HTERT RPE-1 (cell line): ENCODE results near the gene TAS2R38.

Experiments used
- in situ Hi-C: fragments of 300-500 bp; cut with MboI; formaldehyde crosslinking; loops from 4 replicates; pipeline ENCODE4 v1.14.3; 2020; ENCODE audit warnings: low sequenced_read_pairs

Gene TAS2R38

DNA sequence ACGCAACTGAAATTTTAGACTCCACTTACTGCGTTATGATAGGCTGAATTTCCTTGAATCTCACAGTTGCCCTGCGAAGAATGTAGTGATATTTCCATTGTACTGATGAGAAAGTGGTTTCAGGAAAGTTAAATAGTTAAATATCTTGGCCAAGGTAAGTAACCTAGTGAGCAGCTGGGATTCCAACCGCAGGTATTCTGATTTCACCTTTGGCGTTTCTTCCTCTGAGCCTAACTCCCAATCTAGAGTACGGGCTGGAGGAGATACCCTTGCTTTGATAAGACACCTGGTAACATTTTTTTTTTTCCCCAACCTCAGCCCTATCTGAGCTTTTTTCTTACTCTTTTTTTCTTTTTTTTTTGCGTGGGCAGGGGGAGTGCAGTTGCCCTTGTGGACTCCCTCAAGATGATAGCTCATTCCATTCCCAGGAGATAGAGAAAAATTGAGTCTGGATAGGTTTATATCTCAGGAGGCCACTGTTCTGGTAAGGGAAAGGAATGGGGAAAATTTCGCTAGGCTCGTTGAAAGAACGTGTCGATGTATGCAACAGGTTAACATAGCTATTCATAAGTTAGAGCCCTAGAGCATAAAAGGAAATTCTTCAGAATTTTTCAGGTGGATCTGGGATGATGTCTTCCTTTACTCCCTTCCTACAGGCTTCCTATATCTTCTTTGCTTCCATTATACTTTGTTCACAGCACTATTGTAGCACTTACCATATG, 3.1 kb upstream of the TAS2R38 start:
- in situ Hi-C loops: no loop called here

DNA sequence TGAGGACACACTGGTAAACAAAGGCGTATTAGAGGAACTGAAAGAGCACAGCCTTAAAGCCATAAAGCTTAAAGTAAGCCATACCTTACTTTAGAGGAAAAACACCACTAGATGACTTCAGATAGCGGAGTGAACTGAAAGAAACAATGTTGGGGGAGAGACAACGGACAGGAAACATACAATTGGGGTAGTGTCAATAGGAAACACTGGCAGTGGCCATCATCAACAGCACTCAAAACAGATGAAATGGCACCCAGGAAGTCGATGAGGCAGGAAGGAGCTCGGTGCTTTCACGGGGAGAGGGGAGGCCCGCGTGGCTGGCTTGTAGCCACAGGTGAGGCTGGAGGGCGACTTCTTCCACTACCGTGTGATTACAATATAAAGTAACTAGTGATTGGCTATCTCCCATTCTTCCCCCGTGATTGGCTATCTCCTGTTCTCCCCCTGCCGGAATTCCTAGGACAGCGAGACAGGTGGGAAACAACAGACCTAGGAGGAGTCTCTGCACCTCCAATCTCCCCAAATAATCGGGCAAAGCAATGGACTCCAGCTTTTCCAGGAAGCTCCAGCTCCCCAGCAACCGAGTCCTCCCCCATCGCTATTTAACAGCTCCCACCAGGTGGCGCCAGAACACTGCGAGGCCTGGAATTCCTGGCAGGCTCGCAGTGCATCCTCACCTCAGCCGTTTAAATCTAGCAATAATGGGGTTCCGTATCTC, 2.4 kb upstream of the TAS2R38 start:
- in situ Hi-C loops: no loop called here

GRCh38 chr7:141974831-141975230, 1.3 kb upstream of the TAS2R38 start:
- in situ Hi-C loops: no loop called here

- in situ Hi-C loops: no loop called here
Observed at GRCh38 chr7:141960687-141961422, 12.7 kb downstream of the TAS2R38 start.

GRCh38 chr7:141956084-141956483, 17.5 kb downstream of the TAS2R38 start:
- in situ Hi-C loops: no loop called here

DNA sequence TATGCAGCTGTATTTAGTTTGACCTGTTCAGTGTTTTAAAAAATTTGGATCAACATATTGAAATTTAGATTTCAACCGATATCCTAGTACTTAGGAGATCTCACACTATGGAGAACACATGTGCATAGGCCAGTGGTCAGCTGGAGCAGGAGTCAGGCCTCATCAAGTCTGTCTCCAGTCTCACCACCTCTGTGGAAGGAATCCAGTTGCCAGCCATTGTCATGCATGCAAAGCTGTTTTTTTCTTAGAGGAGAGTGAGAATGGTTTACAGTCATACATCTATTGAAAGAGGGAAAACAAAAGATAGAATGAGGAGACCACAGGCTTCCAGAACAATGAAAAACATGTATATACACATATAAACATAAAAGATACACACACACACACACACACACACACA, 19.2 kb downstream of the TAS2R38 start:
- in situ Hi-C loops: no loop called here

DNA sequence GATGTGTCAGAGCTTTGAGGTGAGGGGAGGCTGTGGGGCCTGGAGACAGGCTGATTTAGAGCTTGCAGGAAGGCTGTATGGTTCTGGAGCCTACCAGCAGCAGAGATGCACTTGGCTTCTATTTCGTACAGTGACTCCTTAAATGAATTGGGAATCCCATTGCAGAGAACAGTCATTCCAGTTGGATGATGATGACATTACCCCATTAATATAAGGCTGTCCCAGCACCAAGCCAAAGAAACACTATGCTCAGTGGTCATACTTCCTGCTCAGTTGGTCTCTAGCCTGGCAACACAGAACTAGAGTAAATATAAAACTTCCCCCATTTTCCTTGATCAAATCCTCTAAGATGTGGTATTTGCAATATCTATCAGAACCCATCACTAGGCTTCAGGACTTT, 21.1 kb downstream of the TAS2R38 start:
- in situ Hi-C loops: no loop called here

GRCh38 chr7:141950806-141951205, 22.8 kb downstream of the TAS2R38 start:
- in situ Hi-C loops: no loop called here

DNA sequence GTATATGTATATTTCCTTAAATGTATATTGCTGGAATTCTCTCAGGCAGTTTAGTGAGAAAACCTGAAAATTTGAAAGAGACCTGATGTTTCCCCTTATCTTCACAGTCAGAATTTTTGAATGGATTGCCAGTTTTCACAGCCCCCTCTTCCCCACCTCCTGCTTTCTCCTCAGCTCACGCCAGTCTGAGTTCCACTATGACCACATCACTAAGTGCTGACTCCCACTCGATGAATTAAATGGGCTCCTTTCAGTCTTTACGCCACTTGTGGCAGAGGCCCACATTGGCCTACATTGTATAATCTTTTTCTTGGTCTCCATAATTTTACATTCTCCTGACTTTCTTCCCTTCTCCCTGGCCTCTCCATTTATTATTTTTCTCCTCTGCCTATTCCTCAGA, 23.7 kb downstream of the TAS2R38 start:
- in situ Hi-C loops: no loop called here

DNA sequence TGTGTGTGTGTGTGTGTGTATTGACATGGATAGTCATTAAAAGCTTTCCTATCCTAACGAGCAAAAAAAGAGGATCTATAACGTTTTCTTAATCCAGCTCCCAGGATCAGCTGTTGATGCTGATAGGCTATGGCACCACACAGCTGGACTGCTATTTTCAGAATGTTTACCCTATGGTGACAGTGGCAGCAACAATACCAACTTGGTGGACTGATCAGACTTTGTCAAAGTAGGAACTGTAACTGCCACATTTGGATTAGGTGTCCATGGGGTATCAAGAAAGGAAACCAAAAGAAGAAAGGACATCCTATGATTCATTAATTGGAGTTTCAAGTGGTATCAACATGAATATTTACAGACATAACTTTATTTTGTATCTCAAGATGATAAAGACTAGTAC, 24.1 kb downstream of the TAS2R38 start:
- in situ Hi-C loops: no loop called here

DNA sequence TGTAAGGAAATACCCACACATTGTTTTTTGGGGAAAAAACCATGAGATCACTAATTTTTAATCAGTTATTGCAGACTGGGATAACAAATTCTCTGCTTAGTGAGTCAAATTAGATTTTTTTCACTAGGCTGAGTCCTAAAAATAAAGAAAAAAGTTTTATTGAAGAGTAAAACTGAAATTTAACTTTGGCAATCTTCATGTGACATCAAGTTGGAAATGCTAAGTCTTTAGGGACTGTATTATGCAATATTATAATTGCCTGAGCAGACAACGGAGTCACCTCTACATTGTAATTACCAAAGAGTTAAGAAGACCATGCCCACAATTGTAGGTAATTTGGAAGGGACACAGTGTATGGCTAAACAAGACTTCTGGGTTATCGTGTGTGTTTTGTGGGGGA, 24.6 kb downstream of the TAS2R38 start:
- in situ Hi-C loops: no loop called here

- in situ Hi-C loops: no loop called here
Observed at GRCh38 chr7:141946796-141947195, 26.8 kb downstream of the TAS2R38 start, which contains the start of gene CLEC5A. TSS of gene CLEC5A (minus strand) at chr7:141946974. CDS start at chr7:141946292, 682 bp downstream.

GRCh38 chr7:141945356-141945755, 28.2 kb downstream of the TAS2R38 start:
- in situ Hi-C loops: no loop called here

DNA sequence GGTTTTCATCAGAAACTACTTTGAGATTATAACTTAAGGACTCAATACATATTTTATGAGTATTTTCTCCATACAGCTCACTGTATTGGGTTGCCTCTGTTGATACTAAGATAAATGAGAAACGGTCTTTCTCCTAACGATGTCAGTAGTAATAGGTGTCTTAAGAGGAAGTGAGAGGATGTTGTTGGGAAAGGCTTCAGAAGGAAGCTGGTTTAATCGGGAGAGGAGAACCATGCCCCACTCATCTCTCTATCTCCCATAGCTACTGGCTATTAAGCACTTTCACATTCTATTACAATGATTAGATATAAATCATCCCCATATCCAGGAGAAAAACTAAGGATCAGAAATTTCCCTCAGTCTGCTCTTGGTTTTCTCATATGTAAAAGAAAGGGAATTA, 28.8 kb downstream of the TAS2R38 start:
- in situ Hi-C loops: no loop called here

DNA sequence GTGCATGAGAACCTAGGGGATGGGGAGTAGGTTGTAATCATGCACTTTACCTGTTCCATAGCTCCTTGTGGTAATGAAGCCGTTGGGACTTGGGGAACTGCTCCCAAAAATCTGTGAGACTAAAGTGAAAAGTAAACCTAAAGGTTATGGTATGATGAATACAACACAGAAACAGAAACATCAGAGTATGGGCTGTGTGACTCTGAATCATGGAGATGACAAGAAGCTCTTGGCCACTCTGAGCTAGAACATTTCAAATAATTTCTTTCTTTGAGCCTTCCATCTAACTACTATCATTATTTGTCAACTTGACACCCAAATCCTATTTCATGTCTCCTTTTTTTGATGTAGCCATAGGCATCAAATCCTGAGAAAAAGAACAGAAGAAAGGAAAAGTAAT, 29.7 kb downstream of the TAS2R38 start:
- in situ Hi-C loops: no loop called here

- in situ Hi-C loops: no loop called here
Observed at GRCh38 chr7:141941075-141941474, 32.5 kb downstream of the TAS2R38 start.

- in situ Hi-C loops: no loop called here
Observed at GRCh38 chr7:141930211-141930610, 43.4 kb downstream of the TAS2R38 start.

- in situ Hi-C loops: no loop called here
Observed at GRCh38 chr7:141928845-141929195, 44.8 kb downstream of the TAS2R38 start.

DNA sequence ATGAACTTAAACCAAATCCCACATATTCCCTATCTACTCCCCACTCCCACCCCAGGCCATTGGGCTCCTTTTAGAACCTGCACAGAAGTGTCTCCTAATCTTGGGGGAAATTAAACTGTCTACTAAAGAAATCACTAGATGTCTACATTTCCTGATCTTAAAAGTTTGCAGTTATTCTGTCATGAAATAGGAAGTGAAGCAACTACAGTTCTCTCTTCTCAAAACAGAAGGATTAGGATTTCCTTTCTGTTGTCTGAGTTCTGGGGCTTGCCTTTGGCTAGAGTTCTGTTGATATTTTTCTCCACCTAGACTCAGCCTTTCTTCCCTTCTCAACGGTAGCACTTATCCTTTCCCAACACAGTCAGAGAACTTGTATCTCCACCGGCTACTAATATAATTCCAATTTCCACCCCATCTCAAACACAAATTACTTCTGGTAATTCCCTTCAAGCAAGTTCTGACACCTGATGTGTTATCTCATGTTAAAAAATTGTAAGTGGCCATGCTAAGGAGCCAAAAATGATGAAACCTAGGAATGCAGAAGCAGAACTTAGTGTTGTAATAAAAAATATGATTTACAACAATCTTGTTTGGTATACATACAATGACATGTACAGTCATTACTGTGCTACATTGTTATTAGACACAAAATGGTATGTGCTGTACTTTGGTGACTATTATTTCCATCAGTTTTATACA, 45.3 kb downstream of the TAS2R38 start:
- in situ Hi-C loops: no loop called here
